NCI-H748 (cell line): ENCODE measurements around the gene ETFB.

ENCODE experiments used
- DNase-seq: peaks from one replicate; lab custom pipeline; 2025; ENCODE audit not compliant: unreplicated experiment; lab: John Stamatoyannopoulos, UW

The ETFB gene

DNA sequence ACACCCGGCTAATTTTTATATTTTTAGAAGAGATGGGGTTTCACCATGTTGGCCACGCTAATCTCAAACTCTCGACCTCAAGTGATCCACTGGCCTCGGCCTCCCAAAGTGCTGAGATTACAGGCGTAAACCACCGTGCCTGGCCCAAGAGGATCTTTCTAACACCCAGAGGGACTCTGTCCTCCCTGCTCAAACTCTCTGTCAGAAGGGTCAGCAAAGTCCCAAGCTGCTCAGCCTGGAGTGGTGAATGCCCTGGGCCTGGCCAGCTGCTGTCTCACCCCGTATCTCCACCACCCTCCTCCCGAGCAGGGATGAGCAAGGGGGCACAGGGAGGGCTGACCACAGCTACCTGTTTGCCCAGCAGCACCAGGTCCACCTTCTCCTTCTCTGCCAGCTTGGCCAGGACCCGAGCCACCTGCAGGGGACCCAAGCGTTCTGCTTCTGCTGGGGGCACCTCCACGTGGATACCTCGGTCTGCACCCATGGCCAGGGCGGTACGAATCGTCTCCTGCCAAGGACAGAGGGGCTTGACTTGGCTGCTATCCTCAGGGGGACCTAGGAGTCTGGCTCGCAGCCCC, 13.3 kb downstream of the ETFB start:
- DNase-seq: no peak

GRCh38 chr19:51351266-51351990, 14.8 kb downstream of the ETFB start:
- no peak for DNase-seq

- DNase-seq: no peak
Observed at GRCh38 chr19:51347209-51347928, 18.8 kb downstream of the ETFB start.

DNA sequence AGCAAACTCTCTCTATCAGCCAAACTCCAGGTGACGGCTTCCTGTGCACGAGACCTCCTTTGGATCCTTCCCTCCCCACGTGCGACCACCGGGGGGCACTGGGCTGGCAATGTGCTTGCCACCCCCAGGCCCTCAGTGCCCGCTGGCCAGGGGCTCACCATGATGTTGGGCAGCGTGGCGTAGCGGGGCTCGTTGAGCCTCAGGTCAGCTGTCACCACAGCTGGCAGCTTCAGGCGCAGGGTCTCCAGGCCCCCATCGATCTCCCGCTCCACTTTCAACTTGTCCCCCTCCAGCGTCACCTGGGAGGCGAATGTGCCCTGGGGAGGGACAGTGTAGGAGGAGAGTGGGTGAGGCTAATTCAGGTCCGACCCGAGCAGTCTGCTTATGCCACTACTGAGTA, 19.4 kb downstream of the ETFB start:
- no peak for DNase-seq

GRCh38 chr19:51345076-51345620, 21.0 kb downstream of the ETFB start:
- no peak for DNase-seq

- no peak for DNase-seq
Observed at GRCh38 chr19:51342631-51343569, 23.3 kb downstream of the ETFB start.

DNA sequence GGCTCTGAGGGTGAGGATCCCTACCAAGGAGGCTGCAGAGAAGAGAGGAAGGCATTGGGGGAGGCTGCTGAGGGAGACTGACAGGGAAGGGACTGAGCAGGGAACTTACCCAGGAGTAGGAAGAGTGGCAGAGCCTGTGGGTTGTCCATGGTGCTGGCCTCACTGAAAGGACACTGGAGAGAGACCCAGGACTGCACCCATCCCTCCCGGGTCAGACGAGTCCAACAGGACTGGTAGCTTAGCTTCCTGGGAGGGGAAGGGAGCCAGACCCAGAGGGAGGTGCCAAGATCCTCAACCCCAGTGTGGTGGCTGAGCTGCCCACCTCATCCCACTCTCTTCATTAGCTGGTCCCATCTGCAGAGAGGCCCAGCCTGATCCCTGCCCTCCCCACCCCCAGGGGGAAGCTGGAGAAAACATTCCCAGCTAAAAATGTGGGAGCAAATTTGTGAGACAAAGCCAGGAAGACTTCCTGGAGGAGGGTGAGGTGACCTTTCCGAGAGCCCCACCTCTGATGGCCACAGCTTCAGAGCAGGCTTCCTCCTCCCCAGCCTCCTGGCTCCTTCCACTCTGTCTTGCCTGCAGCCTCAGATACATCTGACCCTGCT, 24.1 kb downstream of the ETFB start, which contains the start of gene VSIG10L:
Gene VSIG10L (minus strand): TSS at position 164 of the 605 bp plus-strand sequence. CDS start 15 bp downstream, at position 149.
- DNase-seq: no peak

GRCh38 chr19:51341066-51341465, 25.1 kb downstream of the ETFB start:
- DNase-seq: no peak

GRCh38 chr19:51339687-51340656, 26.2 kb downstream of the ETFB start:
- peak; percentile 47 for DNase-seq

- peak; percentile 39 for DNase-seq
Observed at GRCh38 chr19:51339313-51339686, 26.9 kb downstream of the ETFB start.

- peak; percentile 79 for DNase-seq
Observed at GRCh38 chr19:51338563-51339312, 27.4 kb downstream of the ETFB start.

DNA sequence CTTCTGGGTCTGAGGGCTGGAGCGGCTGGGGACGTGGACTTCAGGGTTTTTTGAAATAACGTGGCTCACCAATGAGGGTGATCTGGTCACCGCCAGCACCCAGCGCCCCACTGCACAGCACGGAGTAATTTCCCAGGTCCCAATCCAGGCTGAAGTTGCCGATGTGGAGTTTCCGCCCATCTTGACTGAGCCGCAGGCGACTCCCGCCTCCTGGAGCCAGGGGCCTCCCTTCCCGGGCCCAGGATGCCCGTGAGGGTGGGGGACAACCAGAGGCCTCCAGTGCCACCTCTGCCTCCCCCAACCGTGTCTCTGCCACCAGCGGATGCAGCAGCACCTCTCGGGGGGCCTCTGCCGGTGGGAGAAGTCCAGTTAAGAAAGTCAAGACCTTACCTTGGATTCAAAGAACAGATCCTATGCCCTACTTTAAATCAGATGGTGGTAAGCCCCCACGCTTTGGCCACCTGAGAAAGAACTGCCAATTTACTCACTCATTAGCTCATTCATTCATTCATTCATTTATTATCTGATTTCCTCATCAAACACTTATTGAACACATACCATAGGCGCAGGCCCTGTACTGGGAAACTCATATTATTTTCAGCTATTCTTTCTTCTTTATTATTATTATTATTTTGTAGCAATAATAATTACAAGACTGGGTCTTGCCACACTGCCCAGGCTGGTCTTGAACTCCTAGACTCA, 28.2 kb downstream of the ETFB start:
- DNase-seq: no peak

GRCh38 chr19:51337141-51337860, 28.9 kb downstream of the ETFB start:
- no peak for DNase-seq

GRCh38 chr19:51333836-51334460, 32.2 kb downstream of the ETFB start:
- DNase-seq: no peak

- no peak for DNase-seq
Observed at GRCh38 chr19:51331716-51332115, 34.5 kb downstream of the ETFB start.

- no peak for DNase-seq
Observed at GRCh38 chr19:51331193-51331592, 35.0 kb downstream of the ETFB start.

DNA sequence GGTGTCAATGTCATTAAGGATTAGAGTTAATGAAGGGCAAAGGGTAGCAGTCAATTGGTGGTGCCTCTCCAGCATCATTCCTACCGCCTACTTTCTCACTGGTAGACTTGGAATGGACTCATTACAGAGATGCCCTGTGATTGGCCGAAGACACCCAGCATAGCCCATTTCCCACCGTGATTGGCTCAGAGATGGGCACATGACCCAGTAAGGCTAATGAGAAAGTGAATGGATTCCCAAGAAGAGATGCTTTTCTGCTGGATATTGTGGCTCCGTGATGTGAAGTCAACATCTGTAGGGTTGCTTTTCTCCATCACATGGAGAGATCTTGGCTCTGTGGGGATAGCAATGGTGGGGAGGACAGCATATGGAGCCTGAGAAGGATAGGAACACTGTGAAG, 35.8 kb downstream of the ETFB start:
- DNase-seq: no peak
